Heart left ventricle (tissue), 13 donors: ENCODE results near the gene TMEM198.

Experiments
- POLR2A ChIP-seq, 2 donors: fragments of 450-650 bp; IDR thresholded peaks; one replicate each; pipeline ENCODE4 v1.6.1; 2017; ENCODE audit warnings: antibody characterized with exemption in 2 of 2, mild to moderate bottlenecking in 2 of 2, moderate library complexity in 2 of 2
- TF ChIP-seq, protein P1 (sequence below), 12 donors: fragments of 200-600 bp; sonication (generic) in 4 of 12; IDR thresholded peaks; one replicate each; pipeline versions ENCODE4 v1.5.0 to v1.8.0; 2018 to 2022; ENCODE audit warnings: antibody characterized with exemption in 12 of 12, mild to moderate bottlenecking in 5 of 12
- donor health status: ischemic (EF 13 %, LVEDD 7.1; RV severe dilation, severe dysfunction).
- donor health status: DM: no; HTN: yes; CAD: no.
- donor health status: DM: no; HTN: no; CAD: no.
- donor health status: ischemic (EF 25% LVEDD 6.9; RV normal size, moderate dysfunction).
- donor health status: ischemic (EF 25% LVEDD 5.7; RV mildly dilated, moderate dysfunction).
- donor health status: ischemic (EF 35%, LVEDD 5.7; RV mildly dilated, moderate dysfunction).
- donor health status: nonischemic (EF 11% LVEDD 7.7; RV severe dilation, severe dysfunction).
- donor health status: DM: yes; HTN: yes; CAD: no.
- donor health status: PGD.
- donor health status: ischemic (EF 29% LVEDD 5.4; RV normal size, mild dysfunction).
- donor health status: nonischemic (EF 23%, LVEDD 6.1; RV moderate dilation, normal function).

DNA sequence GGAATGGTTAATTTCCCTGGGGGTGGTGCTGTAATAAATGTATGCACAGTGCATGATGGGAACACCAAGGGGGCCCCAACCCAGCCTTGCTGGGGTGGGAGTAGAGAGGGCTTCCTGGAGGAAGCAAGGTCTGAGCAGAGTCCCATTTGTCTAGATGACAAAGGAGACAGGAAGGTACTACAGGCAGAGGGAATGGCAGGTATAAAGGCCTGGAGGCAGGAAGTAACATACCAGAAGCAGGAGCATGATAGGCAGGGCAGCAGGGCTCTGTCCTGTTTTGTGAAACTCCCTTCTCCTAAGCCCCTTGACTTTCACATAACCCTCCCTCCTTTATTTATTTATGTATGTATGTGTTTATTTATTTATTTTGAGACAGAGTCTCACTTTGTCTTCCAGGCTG is 41.2 kb upstream of the TMEM198 start:
- TF ChIP-seq POLR2A (IDR thresholded peaks at IDR 0.05) = no peak
- TF ChIP-seq, protein P1, sequence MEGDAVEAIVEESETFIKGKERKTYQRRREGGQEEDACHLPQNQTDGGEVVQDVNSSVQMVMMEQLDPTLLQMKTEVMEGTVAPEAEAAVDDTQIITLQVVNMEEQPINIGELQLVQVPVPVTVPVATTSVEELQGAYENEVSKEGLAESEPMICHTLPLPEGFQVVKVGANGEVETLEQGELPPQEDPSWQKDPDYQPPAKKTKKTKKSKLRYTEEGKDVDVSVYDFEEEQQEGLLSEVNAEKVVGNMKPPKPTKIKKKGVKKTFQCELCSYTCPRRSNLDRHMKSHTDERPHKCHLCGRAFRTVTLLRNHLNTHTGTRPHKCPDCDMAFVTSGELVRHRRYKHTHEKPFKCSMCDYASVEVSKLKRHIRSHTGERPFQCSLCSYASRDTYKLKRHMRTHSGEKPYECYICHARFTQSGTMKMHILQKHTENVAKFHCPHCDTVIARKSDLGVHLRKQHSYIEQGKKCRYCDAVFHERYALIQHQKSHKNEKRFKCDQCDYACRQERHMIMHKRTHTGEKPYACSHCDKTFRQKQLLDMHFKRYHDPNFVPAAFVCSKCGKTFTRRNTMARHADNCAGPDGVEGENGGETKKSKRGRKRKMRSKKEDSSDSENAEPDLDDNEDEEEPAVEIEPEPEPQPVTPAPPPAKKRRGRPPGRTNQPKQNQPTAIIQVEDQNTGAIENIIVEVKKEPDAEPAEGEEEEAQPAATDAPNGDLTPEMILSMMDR (IDR thresholded peaks at IDR 0.05) = no peak
